ENCODE results near the gene NTS.
A peak's percentile ranks its signal among the peaks of the same experiment; 100 is the strongest.

- TF ChIP-seq CTCF (IDR thresholded peaks at IDR 0.05; ENCODE audit: insufficient read depth, low read length, poor library complexity, severe bottlenecking) = peak; percentile 45
- no peak for TF ChIP-seq EZH2phosphoT487 (conservative IDR thresholded peaks at IDR 0.05; ENCODE audit: low read length)
These were observed 49.8 kb downstream of the NTS start for GRCh38 chr12:85923767-85924331.
